ENCODE measurements around the gene EVI5.

The EVI5 gene

GRCh38 chr1:92486251-92487077 is 298.4 kb downstream of the EVI5 start, which contains the start of gene GFI1:
TSS of gene GFI1 (minus strand) at chr1:92486925. CDS start at chr1:92483487, 3,438 bp downstream.
- peak in 1 of 2 donors; percentile 70 for DNase-seq (ENCODE audit: low read depth in 2 of 2, low spot score in 1 of 2)

- DNase-seq (ENCODE audit: low read depth in 2 of 2, low spot score in 1 of 2) = peak in 1 of 2 donors; percentile 85
These were observed 299.3 kb downstream of the EVI5 start for GRCh38 chr1:92485381-92486250.

- peak in 1 of 2 donors; percentile 76 for DNase-seq (ENCODE audit: low read depth in 2 of 2, low spot score in 1 of 2)
These were observed 300.2 kb downstream of the EVI5 start for GRCh38 chr1:92484472-92485380.

GRCh38 chr1:92483610-92484471 is 301.1 kb downstream of the EVI5 start:
- DNase-seq (ENCODE audit: low read depth in 2 of 2, low spot score in 1 of 2) = peak in 1 of 2 donors; percentile 65

- DNase-seq (ENCODE audit: low read depth in 2 of 2, low spot score in 1 of 2) = no peak
These were observed 302.0 kb downstream of the EVI5 start for GRCh38 chr1:92482665-92483609.

- no peak for DNase-seq (ENCODE audit: low read depth in 2 of 2, low spot score in 1 of 2)
These were observed 302.8 kb downstream of the EVI5 start for GRCh38 chr1:92481971-92482664.

- no peak for DNase-seq (ENCODE audit: low read depth in 2 of 2, low spot score in 1 of 2)
These were observed 303.3 kb downstream of the EVI5 start for GRCh38 chr1:92481599-92481925.

GRCh38 chr1:92480813-92481598 is 303.9 kb downstream of the EVI5 start:
- DNase-seq (ENCODE audit: low read depth in 2 of 2, low spot score in 1 of 2) = no peak

GRCh38 chr1:92480200-92480812 is 304.6 kb downstream of the EVI5 start:
- no peak for DNase-seq (ENCODE audit: low read depth in 2 of 2, low spot score in 1 of 2)

GRCh38 chr1:92479587-92479986 is 305.3 kb downstream of the EVI5 start:
- no peak for DNase-seq (ENCODE audit: low read depth in 2 of 2, low spot score in 1 of 2)

- no peak for DNase-seq (ENCODE audit: low read depth in 2 of 2, low spot score in 1 of 2)
These were observed 306.5 kb downstream of the EVI5 start for GRCh38 chr1:92478393-92478792.

GRCh38 chr1:92476071-92476631 is 308.8 kb downstream of the EVI5 start:
- peak in 1 of 2 donors; percentile 46 for DNase-seq (ENCODE audit: low read depth in 2 of 2, low spot score in 1 of 2)

- DNase-seq (ENCODE audit: low read depth in 2 of 2, low spot score in 1 of 2) = no peak
These were observed 309.9 kb downstream of the EVI5 start for GRCh38 chr1:92475029-92475428.

- no peak for DNase-seq (ENCODE audit: low read depth in 2 of 2, low spot score in 1 of 2)
These were observed 311.0 kb downstream of the EVI5 start for GRCh38 chr1:92473781-92474495.

- no peak for DNase-seq (ENCODE audit: low read depth in 2 of 2, low spot score in 1 of 2)
These were observed 314.7 kb downstream of the EVI5 start for GRCh38 chr1:92470216-92470615.

- DNase-seq (ENCODE audit: low read depth in 2 of 2, low spot score in 1 of 2) = no peak
These were observed 318.1 kb downstream of the EVI5 start for GRCh38 chr1:92466683-92467352.
